ENCODE data around the gene EMID1. TPM values are rescaled to one million over a fixed set of nuclear protein-coding genes. Genes with fewer than 3 reads are reported as not detected.

EMID1 gene
- total and polyA plus RNA-seq, 4 donors: 4.9 to 30.2 (median 8.4) TPM

DNA sequence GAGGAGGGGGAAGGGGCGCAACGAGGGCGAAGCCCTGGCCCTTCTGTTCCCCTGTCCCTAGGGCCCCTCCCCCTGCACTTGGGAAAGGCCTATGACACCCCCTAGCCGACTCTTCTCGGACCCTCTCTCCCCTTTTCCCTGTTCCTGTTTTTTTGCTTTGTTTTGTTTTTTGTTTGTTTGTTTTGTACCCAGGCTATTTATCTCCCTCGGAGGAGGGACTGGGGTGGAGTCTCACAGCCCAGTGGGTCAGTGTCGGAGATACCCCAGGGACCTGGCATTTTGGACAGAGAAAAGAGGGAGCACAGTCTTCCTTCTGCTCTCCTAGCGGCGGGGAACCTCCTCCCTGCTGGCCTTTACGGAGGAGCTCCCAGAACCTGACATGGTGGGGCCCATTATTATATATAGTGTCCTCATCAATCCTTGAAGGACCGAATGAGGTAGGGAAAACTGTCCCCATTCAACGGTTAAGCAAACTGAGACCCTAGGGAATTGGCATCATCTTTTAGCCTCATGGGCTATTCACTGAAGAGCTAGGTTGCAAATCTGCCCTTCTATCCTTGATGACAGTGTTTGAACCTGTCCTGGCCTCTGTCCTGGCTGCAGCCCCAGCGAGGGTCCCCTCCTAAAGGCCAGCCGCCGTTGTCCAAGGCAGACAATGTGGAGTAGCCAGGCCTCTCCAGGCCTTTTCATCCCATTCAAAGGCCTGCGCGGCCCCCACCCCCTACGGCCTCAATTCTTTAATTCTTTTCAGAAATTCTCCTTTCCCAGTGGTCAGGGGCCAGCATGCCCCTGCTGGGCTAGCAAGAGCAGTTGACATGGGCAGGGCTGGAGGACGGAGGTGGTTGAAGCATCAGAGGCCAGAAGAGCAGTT lies 911 bp downstream of the EMID1 start:
- Histone ChIP-seq H3K4me1 (ENCODE audit: control insufficient read depth in 5 of 5, insufficient read depth in 5 of 5, low read length in 5 of 5) (peaks cover 0 to 60% (median 24%) of the 10 kb centered on the region in 5 donors), H3K36me3 (ENCODE audit: control insufficient read depth in 4 of 4, insufficient read depth in 4 of 4, low read length in 4 of 4) (peaks cover 0 to 3% (median 0%) of the 10 kb centered on the region in 4 donors), H3K27me3 (ENCODE audit: control insufficient read depth in 3 of 3, insufficient read depth in 3 of 3, low read length in 2 of 3) (no peaks in the 10 kb centered on the region), H3K27ac (ENCODE audit: low read depth in 1 of 2, low read length in 1 of 2) (peak overlapping the region in 1 of 2 donors; percentile 54), H3K9ac (ENCODE audit: insufficient read depth in 1 of 2, low read length in 2 of 2) (peak overlapping the region; percentile 41 to 83), H3K9me3 (ENCODE audit: control insufficient read depth in 4 of 4, insufficient read depth in 3 of 4, low read length in 3 of 4) (no peaks in the 10 kb centered on the region), H3K4me3 (peak overlapping the region; percentile 29)
- TF ChIP-seq, protein P1, sequence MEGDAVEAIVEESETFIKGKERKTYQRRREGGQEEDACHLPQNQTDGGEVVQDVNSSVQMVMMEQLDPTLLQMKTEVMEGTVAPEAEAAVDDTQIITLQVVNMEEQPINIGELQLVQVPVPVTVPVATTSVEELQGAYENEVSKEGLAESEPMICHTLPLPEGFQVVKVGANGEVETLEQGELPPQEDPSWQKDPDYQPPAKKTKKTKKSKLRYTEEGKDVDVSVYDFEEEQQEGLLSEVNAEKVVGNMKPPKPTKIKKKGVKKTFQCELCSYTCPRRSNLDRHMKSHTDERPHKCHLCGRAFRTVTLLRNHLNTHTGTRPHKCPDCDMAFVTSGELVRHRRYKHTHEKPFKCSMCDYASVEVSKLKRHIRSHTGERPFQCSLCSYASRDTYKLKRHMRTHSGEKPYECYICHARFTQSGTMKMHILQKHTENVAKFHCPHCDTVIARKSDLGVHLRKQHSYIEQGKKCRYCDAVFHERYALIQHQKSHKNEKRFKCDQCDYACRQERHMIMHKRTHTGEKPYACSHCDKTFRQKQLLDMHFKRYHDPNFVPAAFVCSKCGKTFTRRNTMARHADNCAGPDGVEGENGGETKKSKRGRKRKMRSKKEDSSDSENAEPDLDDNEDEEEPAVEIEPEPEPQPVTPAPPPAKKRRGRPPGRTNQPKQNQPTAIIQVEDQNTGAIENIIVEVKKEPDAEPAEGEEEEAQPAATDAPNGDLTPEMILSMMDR (IDR thresholded peaks at IDR 0.05; ENCODE audit: control extremely low read depth, extremely low read depth): no peak
- 41 to 44% methylated on average over 19 of the region's 19 CpGs for WGBS, 2 donors
- DNase-seq (peak in 2 of 3 donors; percentile 41 to 56), ATAC-seq (ENCODE audit: insufficient read depth, low FRiP score) (no peak)

DNA sequence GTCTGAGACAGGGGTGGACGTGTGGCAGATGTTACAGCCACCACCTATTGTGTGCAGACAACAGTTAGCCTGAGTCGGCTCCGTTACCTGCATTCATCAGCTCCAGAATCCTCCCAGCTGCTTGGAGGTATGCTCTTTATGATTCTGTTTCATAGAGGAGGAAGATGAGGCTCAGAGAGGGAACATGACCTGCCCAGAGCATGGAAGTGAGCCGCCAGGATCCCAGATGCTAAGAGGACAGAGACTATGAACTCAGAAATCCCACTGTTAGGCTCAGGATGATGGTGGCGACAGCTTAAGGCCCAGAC lies 1.5 kb downstream of the EMID1 start:
- DNase-seq: no peak
- peaks cover 0 to 3% (median 0%) of the 10 kb centered on the region in 4 donors for H3K36me3 ChIP-seq (ENCODE audit: control insufficient read depth in 4 of 4, insufficient read depth in 4 of 4, low read length in 4 of 4)
- 87 to 88% methylated on average over 5 of the region's 5 CpGs for WGBS, 2 donors
- peaks cover 0 to 54% (median 24%) of the 10 kb centered on the region in 5 donors for H3K4me1 ChIP-seq (ENCODE audit: control insufficient read depth in 5 of 5, insufficient read depth in 5 of 5, low read length in 5 of 5)
- no peaks in the 10 kb centered on the region for H3K9me3 ChIP-seq (ENCODE audit: control insufficient read depth in 4 of 4, insufficient read depth in 3 of 4, low read length in 3 of 4)
- TF ChIP-seq, protein P1 (IDR thresholded peaks at IDR 0.05; ENCODE audit: control extremely low read depth, extremely low read depth): no peak
- no peak overlapping the region for H3K4me3 ChIP-seq
- no peaks in the 10 kb centered on the region for H3K27me3 ChIP-seq (ENCODE audit: control insufficient read depth in 3 of 3, insufficient read depth in 3 of 3, low read length in 2 of 3)
- ATAC-seq (ENCODE audit: insufficient read depth, low FRiP score): no peak
- no peak overlapping the region for H3K27ac ChIP-seq (ENCODE audit: low read depth in 1 of 2, low read length in 1 of 2)
- H3K9ac ChIP-seq (ENCODE audit: insufficient read depth in 1 of 2, low read length in 2 of 2): peak overlapping the region in 1 of 2 donors; percentile 29

DNA sequence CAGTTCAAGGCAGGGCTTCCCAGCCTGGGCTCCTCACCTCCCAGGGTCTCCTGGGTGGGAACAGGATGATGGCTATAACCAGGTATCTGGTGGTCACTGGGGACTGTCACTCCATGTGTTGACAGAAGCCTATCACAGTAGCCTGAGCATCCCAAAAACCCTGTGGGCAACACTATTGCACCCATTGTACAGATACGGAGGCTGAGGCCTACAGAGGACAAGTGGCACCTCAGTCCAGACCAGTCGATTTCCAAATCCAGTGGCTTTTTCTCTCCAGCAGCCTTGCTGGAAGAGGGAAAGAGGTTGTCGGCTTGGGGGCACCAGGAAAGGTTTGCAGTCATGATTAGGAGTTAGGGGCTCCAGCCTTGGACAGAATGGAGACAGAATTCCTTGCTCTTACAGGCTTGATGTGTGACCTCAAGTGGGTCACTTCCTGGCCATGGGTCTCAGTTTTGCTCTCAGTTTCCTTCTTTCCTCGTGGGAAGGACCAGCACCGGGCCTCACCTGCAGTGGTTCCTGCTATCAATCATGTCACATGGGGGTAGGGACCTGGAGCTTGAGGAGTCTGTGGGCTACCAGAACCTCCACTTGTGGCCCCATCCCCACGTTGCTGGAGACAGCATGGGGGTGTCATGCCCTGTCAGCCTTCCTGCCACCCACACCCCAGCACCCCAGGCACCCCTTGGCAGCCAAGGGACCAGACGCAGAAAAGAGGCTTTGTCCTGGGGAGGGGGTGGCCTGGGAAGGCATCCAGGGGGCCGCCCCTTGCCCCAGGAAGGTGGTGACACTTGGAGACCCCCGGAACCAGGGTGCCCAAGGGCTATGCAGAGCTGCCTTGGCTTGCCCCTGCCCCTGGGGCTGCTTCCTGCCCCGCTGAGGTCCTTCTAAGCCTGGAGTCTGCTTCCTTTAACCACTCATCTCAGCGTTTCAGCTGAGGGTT lies 2.1 kb downstream of the EMID1 start:
- H3K4me1 ChIP-seq (ENCODE audit: control insufficient read depth in 5 of 5, insufficient read depth in 5 of 5, low read length in 5 of 5): peaks cover 0 to 48% (median 19%) of the 10 kb centered on the region in 5 donors
- no peaks in the 10 kb centered on the region for H3K9me3 ChIP-seq (ENCODE audit: control insufficient read depth in 4 of 4, insufficient read depth in 3 of 4, low read length in 3 of 4)
- H3K36me3 ChIP-seq (ENCODE audit: control insufficient read depth in 4 of 4, insufficient read depth in 4 of 4, low read length in 4 of 4): peaks cover 0 to 3% (median 0%) of the 10 kb centered on the region in 4 donors
- 48 to 55% methylated on average over 11 of the region's 11 CpGs for WGBS, 2 donors
- TF ChIP-seq, protein P1 (IDR thresholded peaks at IDR 0.05; ENCODE audit: control extremely low read depth, extremely low read depth): no peak
- ATAC-seq (ENCODE audit: insufficient read depth, low FRiP score) (no peak), DNase-seq (no peak)
- H3K27ac ChIP-seq (ENCODE audit: low read depth in 1 of 2, low read length in 1 of 2): peak overlapping the region in 1 of 2 donors; percentile 9
- no peaks in the 10 kb centered on the region for H3K27me3 ChIP-seq (ENCODE audit: control insufficient read depth in 3 of 3, insufficient read depth in 3 of 3, low read length in 2 of 3)
- H3K9ac ChIP-seq (ENCODE audit: insufficient read depth in 1 of 2, low read length in 2 of 2): no peak overlapping the region
- H3K4me3 ChIP-seq: no peak overlapping the region
